ENCODE measurements around the gene STRN4.
"Not testable (repeated sequence)": the region's sequence is repeated elsewhere in the genome, so short reads cannot be mapped to it uniquely, and the experiment has no call there.

STRN4 gene

DNA sequence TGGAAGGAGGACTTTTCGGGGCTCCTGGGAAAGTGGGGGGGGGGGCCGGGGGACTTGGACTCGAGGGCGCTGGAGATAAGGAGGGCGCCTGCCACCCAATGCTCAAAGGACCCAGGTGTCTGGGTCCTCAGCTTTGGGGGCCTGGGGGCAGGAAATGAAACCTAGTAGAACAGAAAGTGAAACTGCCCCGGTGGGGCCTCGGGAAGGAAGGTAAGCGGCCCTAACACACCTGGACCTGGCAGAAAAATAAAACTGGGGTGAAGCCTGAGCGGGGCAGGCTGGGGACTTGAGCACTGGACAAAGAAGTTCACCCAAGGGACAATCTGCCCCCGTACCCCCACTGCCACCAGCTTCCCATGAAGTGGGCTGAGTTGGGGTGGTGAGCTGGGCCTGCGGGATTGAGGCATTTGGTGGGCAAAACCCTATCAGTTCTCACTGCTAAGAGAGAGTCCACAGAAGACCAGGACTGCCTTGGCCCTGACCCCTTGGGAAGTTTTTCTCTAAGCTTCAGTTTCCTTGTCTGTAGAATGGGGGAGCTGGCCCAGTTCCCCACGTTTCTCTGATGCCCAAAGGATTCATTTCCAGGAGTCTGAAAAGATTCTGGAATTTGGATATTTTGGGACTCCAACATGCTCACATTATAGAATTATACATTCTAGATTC, 31.7 kb downstream of the STRN4 start:
- no peak for DNase-seq

DNA sequence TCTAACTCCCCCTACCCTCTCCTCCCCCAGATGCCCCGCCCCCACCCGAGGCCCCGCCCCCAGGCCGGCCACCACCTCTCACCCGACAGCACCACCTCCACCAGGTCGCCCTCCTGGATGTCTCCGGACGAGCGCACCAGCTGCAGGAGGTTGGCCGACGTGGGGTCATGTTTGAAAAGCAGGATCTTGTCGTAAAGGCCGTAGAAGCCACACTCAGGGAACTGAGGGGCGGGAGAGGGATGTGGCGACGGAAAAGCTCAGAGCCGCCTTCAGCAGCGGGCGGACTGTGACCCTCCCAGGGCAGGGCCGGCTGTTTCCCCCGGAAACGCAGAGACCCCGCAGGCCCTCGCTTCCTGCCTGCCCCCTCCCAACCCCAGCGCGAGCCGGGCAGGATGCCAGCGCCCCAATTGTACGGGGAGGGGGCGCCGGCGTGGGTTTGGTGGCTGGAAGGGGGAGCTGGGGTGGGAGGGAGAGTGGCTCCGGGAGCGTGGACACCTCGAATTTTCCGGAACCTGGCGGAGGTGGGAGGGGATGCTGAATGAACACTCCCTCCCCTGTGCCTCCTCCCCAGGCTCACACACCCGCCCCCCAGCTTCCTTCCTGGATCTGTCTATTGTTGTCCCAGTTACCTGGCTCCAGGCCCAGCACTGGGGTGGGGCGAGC, 32.3 kb downstream of the STRN4 start:
- peak in 41 of 56 donors; percentile 24 to 95 (median 54) for DNase-seq

DNA sequence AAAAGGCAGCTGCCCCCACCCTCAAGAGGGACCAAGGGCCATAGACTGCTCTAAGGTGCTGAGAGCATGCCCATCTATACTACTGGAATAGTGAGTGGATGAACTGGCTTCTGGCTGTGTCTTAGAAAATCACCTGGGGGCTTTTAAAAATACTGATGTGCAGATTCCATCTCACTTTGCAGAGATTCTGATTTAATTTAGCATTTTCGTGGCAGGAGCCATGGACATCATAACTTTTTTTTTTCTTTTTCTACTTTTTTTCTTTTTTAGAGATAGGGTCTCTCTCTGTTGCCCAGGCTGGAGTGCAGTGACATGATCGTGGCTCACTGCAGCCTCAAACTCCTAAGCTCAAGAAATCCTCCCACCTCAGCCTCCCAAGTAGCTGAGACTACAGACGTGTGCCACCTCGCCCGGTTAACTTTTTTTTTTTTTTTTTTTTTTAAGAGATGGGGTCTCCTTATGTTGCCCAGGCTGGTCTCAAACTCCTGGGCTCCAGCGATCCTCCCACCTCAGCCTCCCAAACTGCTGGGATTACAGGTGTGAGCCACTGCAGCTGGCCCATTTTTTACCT, 33.4 kb downstream of the STRN4 start:
- DNase-seq = not testable (repeated sequence)

DNA sequence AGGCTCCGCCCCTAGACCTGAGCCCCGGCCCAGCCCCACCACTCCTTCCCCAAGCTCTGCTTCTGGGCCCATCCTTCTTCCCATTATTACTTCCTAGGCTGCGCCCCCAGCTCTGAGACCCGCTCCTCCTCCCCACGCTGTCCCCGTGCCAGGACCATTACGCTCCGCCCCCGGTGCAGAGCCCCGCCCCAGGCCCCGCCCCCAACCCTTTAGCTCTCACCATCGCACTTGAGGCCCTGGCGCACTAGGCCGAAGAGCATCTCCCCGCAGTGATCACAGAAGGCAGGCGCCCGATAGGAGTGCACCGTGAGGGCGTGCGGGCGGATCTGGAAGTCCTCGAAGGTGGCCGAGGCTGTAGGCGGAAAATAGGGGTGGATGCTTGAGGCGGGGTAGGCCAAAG, 35.6 kb downstream of the STRN4 start:
- DNase-seq = no peak

GRCh38 chr19:46704379-46705076, 41.7 kb downstream of the STRN4 start:
- peak in 32 of 56 donors; percentile 6 to 77 (median 20) for DNase-seq

DNA sequence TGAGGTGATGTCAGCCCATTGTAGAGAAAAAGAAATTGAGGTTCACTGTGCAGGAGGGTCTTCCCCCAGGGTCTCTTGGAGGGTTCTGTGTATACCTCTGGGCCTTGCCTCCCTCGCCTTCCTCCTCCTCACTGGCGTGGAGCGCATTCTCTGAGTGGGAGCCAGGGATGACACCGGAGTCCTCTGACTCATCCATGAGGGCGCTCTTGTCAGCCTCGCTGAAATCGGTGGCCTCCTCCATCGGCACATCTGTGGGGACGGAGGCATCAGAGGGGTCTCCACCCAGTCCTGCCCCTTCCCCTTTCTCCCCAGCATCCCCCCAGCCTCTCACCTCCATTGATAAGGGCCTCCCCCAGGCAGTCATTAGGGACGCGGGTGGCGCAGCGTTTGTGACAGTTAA, 45.5 kb downstream of the STRN4 start:
- no peak for DNase-seq

DNA sequence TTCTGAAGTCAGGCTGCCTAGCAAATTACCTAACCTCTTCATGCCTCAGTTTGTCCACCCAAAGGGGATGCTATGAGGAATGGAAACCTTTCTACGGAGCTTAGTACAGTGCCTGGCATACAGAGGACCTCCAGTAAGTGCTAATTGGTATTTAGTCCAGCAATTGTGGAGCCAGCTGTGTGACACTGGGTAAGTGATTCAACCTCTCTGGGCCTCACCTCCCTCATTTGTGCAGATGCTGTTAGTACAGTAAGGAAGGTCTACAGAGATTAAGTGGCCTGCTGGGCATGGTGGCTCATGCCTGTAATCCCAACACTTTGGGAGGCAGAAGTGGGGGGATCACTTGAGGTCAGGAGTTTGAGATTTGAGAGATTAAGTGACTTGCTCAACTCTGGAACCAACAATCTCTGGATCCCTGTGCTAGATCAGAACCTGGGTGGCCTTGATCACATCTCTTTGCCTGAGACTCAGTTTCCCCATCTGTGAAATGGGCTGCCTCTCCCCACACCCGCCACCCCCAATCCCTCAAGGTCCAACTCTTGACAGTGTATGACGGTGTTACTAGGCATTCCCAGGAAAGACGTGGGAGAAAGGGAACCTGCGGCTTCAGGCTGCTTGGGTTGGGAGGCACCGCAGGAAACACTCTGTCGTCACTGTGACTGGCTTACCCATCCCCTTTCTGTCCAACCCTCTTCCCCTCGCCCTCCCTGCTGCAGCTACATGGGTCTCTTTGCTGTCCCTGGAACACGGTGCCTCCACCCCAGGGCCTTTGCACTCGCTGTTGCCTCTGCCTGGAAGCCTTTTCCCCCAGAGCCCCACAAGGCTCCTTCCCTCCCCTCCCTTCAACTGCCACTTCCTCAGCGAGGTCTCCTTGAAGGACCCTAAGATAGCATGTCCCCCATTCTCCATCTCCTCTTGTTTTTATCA, 47.6 kb downstream of the STRN4 start:
- DNase-seq = no peak

DNA sequence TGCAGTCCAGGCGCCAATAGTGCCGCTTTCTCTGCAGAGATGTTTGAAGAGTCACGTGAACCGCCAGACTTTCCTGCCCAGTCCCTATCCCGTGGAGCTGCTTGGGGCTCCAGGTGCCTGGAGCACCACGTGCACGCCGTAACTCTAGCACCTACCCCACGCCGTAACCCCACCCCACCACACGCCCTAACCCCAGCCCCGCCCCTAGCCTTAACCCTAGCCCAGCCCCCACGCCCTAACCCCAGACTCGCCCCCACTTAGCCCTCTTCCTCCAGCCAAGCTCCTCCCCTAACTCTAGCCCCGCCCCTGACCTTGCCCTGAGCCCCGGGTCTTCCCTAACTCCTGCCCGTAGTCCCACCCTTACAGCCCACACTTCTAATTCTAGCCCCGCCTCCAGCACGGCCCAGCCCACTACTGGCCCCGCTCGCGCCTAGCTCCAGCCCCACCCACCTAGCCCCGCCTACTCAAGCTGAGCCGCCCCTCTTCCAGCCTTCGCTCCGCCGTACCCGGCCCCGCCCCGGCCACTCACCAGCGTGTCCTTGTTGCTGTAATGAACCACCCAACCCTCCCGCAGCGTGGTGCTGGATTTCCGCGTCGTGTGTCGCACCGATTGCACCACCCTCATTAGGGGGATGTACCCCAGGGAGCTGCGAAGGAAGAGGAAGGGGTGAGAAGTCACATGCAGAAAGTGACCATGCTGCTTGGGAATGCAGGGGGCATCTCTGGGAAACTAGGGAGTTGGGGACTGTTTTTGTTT, 48.9 kb downstream of the STRN4 start:
- DNase-seq = peak in 40 of 56 donors; percentile 5 to 82 (median 34)

DNA sequence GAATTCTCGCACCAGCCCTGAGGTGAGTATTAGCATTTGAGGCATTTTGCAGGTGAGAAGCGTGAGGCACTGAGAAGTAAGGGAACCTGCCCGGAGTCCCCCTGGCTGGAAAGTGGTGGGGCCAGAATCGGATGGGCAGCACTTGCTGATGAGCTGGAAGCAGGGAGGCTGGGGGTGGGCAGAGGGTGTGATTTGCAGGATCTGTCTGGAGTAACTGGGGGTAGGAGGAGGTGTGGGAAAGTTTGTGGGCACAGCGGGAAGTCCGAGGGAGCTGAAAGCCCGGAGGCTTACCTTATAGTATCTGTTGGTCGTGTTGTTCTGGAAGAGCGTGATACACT, 49.4 kb downstream of the STRN4 start:
- DNase-seq = no peak

- no peak for DNase-seq
Observed at GRCh38 chr19:46696052-46696451, 50.2 kb downstream of the STRN4 start.

DNA sequence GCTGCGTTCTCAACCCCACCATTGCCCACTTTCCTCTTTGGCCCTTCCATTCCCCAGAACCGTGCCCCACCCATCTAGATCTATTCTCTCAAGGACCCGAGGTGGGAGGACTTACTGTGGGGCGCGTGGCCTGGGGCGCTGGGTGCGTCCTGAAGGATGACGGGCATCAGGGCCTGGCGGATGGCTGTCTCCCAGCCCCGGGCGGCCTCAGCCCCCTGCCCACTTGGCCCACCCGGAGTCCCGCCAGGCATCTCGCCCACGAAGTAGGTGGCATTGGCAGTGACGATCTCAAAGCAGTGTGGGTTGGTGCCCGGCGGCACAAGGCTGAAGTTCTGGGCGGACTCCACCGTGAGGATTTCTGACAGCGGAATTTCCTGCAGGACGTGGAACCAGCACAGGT, 52.5 kb downstream of the STRN4 start:
- no peak for DNase-seq

GRCh38 chr19:46692918-46693722, 53.1 kb downstream of the STRN4 start:
- no peak for DNase-seq

- DNase-seq = no peak
Observed at GRCh38 chr19:46691948-46692347, 54.3 kb downstream of the STRN4 start.

- DNase-seq = no peak
Observed at GRCh38 chr19:46691104-46691503, 55.1 kb downstream of the STRN4 start.

DNA sequence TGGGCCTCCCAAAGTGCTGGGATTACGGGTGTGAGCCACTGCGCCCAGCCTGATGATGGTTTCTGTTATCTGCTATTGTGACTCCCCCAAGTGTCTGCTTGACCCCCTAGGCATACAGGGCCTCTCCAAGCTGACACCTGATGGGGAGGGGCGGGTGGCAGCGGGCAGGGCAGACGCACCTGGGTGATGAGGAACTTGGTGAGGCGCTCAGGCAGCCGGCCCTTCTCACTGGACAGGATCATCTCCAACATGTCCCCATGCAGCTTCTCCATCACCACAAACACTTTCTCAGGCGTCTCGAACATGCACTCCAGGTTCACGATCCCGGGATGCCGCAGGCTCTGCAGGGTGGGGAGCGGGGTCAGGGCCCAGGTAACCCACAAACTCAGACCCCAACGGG, 56.9 kb downstream of the STRN4 start:
- no peak for DNase-seq

DNA sequence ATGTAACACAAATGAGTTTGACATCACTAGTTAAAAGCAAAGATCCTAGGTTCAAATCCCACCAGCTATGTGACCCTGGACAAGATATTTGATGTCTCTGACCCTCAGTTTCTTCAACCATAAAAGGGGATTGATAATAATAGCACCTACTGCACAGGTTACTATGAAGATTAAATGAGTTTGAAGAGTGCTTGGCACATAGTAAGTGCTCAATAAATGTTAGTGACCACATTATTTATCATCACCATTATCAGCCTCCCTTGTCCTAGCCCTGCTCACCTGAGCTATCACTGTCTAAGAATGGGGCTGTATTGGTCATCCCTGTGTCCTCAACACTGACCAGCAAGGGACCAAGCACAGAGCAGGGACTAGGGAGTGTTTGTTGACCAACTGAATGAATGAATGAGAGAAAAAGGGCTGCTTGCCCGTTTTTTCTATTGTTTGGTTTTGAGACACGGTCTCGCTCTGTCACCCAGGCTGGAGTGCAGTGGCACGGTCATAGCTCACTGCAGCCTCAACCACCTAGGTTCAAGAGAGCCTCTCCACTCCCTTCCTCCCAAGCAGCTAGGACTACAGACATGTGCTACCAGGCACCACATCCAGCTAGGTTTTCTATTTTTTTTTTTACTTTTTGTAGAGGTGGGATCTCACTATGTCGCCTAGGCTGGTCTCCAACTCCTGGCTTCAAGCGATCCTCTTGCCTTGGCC, 58.7 kb downstream of the STRN4 start:
- no peak for DNase-seq

DNA sequence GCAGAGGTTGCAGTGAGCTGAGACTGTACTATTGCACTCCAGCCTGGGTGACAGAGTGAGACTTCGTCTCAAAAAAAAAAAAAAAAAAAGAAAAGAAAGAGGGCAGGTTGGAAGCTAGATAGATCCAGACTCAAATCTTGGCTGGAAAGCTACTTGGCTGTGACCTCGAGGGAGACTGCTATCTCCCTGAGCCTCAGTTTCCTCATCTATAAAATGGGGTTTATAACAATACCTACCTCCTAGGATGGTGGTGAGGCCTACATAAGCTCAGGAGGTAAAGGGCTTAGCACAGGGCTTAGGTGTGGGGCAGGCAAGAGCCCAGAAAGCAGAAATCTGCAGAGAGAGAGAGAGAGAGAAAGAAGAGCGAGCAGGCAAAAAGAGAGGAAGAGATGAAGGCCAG, 61.1 kb downstream of the STRN4 start:
- DNase-seq = no peak

- no peak for DNase-seq
Observed at GRCh38 chr19:46678110-46678732, 68.0 kb downstream of the STRN4 start.
